Lower leg skin (tissue), 4 donors: Measurements from ENCODE around the gene STX11. TPM values are rescaled to one million over a fixed set of nuclear protein-coding genes. Genes with fewer than 3 reads are reported as not detected.

Experiments used
- DNase-seq, 2 donors: peaks; one replicate each; pipeline ENCODE4 v3.0.0-alpha.2; 2019; ENCODE audit warnings: low spot score in 2 of 2
- H3K4me3 ChIP-seq: fragments of 200-600 bp; sonication (generic); 2 replicates; pipeline ENCODE4 v1.5.1; 2017; ENCODE audit warnings: mild to moderate bottlenecking, low read depth; ENCODE audit not compliant: poor library complexity, severe bottlenecking
- CTCF ChIP-seq, 3 donors: fragments of 450-650 bp; IDR thresholded peaks; one replicate each; pipeline ENCODE4 v1.5.1; 2016; ENCODE audit warnings: antibody characterized with exemption in 3 of 3, mild to moderate bottlenecking in 3 of 3, moderate library complexity in 2 of 3
- POLR2A ChIP-seq, 2 donors: fragments of 450-650 bp; IDR thresholded peaks; one replicate each; pipeline ENCODE4 v1.6.1; 2016 to 2017; ENCODE audit warnings: antibody characterized with exemption in 2 of 2, mild to moderate bottlenecking in 1 of 2, moderate library complexity in 1 of 2
- WGBS, 2 donors: methylation state at CpG; one replicate each; pipeline ENCODE4 v1.1.5; 2018; 5-methylcytosine and 5-hydroxymethylcytosine counted together
- intact Hi-C: fragments of 100-400 bp; cut with DNase I; formaldehyde crosslinking; loops from one replicate; pipeline ENCODE4 v1.15.0; 2023; ENCODE audit warnings: low total_unique reads
- total RNA-seq, 4 donors: library from RNA; depleted of rRNA; stranded (reverse); fragments of >200 nt; gene quantifications; one replicate each; pipeline ENCODE4 v1.1.0, GENCODE V29; 2016

Gene STX11
- total RNA-seq, 4 donors from 2014 or later, result 14.4 to 34.3 (median 19.3) TPM

- 38 to 41% methylated on average over 3 of the region's 3 CpGs for WGBS, 2 donors
- DNase-seq, result no peak
- intact Hi-C loops, result no loop called here
- TF ChIP-seq CTCF (IDR thresholded peaks at IDR 0.05) (no peak), POLR2A (IDR thresholded peaks at IDR 0.05) (no peak)
- H3K4me3 ChIP-seq, result no peak overlapping the region
Measured at GRCh38 chr6:144195671-144196270, 45.5 kb downstream of the STX11 start.

DNA sequence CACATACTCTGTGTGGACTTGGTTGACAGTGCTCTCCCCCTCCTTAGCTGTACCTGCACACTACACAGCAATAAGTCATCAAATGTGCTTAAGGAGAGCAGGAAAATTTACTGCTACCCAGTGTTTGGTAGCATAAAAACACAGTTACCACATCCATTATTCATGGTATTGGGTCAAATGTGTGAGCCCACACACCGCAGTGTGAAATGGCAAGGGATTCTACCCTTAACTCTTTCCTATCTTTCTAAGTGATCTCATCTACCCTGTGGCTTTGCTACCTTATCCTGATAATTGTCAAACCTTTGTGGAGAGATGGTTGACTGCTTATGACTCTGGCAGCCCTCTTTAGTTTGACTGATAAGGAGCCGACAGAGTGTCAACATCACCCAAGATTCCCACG lies 47.6 kb downstream of the STX11 start:
- intact Hi-C loops, result no loop called here
- no peak overlapping the region for H3K4me3 ChIP-seq
- TF ChIP-seq CTCF (IDR thresholded peaks at IDR 0.05) (no peak), POLR2A (IDR thresholded peaks at IDR 0.05) (no peak)
- whole genome bisulfite sequencing, 2 donors, result 81% methylated on average over 3 of the region's 3 CpGs
- DNase-seq, result no peak

- no peak overlapping the region for H3K4me3 ChIP-seq
- TF ChIP-seq POLR2A (IDR thresholded peaks at IDR 0.05) (no peak), CTCF (IDR thresholded peaks at IDR 0.05) (no peak)
- no peak for DNase-seq
- WGBS, 2 donors, result 65 to 92% methylated on average over 3 of the region's 3 CpGs
- intact Hi-C loops, result no loop called here
Measured at GRCh38 chr6:144202879-144203468, 52.7 kb downstream of the STX11 start.

DNA sequence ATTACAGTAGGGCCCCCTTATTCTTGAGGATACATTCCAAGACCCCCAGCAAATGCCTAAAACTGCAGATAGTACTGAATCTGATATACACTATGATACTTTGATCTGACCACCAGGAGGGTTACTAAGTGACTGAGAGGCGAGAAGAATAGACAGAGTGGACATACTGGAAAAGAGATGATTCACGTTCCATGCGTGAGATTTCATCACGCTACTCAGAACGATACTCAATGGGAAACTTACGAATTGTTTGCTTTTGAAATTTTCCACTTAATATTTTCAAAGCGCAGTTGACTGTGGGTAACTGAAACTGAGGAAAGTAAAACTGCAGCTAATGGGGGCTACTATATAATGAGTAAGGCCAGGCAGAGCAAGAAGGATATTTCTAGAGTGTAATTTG lies 60.8 kb downstream of the STX11 start:
- no peak for DNase-seq
- intact Hi-C loops, result loop anchor here (10.0 kb wide), 1 partner anchor 96 kb away; no protein-coding TSS in a partner anchor
- TF ChIP-seq POLR2A (IDR thresholded peaks at IDR 0.05) (no peak), CTCF (IDR thresholded peaks at IDR 0.05) (no peak)
- 96 to 97% methylated on average over 7 of the region's 7 CpGs for WGBS, 2 donors
- no peak overlapping the region for H3K4me3 ChIP-seq

GRCh38 chr6:144213315-144213714 lies 63.0 kb downstream of the STX11 start:
- WGBS, 2 donors, result 93 to 95% methylated on average over 5 of the region's 5 CpGs
- H3K4me3 ChIP-seq, result no peak overlapping the region
- intact Hi-C loops, result loop anchor here (10.0 kb wide), 1 partner anchor 99 kb away; no protein-coding TSS in a partner anchor
- TF ChIP-seq POLR2A (IDR thresholded peaks at IDR 0.05), result no peak
- TF ChIP-seq CTCF (IDR thresholded peaks at IDR 0.05), result no peak
- DNase-seq, result no peak
